ENCODE measurements around the gene UGT1A10.
"Not testable (repeated sequence)": the region's sequence is repeated elsewhere in the genome, so short reads cannot be mapped to it uniquely, and the experiment has no call there.

The UGT1A10 gene

DNA sequence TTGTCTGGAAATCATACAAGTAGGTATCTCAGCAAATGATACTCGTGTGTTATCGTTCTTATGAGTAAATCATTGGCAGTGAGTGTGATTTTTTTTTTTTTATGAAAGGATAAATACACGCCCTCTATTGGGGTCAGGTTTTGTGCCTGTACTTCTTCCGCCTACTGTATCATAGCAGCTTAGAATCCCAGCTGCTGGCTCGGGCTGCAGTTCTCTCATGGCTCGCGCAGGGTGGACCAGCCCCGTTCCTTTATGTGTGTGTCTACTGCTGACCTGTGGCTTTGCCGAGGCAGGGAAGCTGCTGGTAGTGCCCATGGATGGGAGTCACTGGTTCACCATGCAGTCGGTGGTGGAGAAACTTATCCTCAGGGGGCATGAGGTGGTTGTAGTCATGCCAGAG lies at the start of gene UGT1A10:
Gene UGT1A10, plus strand, starts transcription at position 143 of the 400 bp plus-strand sequence. Its CDS starts 75 bp downstream, at position 218.
- DNase-seq, result not testable (repeated sequence)

DNA sequence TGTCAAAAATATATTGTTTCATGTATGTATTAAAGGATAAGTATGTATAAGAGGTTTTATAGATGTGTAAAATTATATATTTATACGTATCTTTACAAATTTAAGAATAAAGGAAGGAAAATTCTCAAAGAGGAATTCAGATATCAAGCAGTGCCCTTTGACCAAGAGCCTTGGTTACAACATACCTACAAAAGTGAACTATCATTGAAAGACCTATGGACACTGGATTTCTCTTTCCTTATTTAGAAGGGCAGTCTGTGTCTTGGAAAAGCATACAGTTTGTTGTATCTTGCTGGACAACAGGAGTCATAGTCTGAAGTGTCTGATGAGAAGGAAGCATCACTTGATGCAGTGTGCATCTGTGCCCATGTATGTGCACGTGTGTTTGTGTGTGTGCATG lies 47.8 kb upstream of the UGT1A10 start:
- no peak for DNase-seq

DNA sequence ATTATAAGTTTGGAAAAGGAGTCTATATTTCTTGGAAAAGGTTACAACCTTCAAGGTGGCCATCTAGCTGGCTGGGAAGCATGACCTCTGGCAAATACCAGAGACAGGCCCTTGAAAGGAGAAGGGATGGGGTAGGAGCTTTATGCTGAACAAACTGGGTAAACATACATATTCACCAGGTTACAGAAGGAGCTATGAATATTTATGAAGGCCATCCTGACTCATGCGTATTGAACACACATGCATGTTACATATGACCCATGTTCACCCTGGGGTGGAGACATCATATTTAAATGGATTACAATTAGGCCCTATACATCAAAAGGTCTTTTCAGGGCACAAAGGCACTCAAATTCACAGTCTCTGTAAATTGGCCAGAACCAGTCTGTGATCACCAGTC lies 43.5 kb upstream of the UGT1A10 start:
- not testable (repeated sequence) for DNase-seq

DNA sequence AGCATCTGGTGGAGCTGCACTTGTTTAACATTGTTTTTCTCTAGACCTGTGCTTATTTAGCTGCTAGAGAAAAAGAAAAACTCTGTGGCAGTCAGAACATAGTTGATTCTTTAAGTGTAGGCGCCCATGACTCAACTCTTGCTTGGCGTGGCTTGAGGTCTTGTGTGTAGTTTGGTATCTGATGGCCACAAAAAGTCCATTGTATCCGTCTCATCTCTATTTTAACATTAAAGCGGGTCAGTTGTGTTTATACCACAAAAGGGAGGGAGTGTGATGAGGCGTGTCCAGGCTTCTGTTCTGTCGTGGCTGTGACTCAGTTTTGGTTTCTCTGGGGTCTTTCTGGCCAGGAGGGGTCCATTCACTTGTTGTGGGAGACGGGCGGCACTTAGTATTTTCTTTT lies 43.0 kb upstream of the UGT1A10 start:
- DNase-seq, result no peak

DNA sequence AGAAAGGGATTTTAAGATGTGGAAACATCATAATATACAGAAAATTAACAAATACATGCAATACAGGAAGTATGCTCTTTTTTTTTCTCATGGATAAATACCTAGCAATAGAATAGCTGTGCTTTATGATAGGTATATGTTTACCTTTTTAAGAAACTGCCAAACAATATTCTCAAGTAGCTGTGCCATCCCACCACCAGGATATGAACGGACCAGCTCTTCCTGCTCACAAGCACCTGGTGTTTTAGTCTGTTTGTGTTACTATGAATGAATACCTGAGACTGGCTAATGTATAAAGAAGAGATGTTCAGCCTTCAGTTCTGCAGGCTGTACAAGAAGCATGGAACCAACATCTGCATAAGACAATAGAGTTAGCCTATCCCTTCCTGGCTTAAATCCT lies 38.7 kb upstream of the UGT1A10 start:
- no peak for DNase-seq

DNA sequence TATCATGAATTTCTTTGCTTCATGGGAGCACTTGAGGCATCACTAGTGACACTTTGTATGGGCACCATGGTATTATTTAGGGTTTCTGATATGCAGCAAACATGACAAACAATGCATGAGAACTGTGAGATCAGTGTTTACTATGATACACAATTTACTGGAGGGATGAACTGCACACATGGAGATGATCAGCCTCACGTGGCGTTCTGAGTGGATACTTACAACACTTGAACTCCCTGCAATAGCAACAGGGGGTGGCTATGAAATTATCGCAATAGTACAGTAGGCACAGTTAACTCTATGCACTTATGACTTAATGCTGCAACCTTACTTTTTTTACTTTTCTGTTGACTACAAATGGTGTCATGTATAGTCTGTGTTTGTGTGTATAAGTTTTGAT lies 37.3 kb upstream of the UGT1A10 start:
- no peak for DNase-seq

DNA sequence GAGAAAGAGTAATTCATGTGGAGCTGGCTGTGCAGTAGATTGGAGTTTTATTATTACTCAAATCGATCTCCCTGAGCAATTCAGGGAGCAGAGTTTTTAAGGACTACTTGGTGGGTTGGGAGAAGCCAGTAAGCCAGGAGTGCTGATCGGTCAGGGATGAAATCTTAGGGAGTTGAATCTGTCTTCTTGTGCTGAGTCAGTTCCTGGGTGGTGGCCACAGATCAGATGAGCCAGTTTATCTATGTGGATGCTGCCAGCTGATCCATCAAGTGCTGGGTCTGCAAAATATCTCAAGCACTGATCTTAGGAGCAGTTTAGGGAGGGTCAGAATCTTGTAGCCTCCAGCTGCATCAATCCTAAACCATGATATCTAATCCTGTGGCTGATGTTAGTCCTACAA lies 35.9 kb upstream of the UGT1A10 start:
- no peak for DNase-seq

DNA sequence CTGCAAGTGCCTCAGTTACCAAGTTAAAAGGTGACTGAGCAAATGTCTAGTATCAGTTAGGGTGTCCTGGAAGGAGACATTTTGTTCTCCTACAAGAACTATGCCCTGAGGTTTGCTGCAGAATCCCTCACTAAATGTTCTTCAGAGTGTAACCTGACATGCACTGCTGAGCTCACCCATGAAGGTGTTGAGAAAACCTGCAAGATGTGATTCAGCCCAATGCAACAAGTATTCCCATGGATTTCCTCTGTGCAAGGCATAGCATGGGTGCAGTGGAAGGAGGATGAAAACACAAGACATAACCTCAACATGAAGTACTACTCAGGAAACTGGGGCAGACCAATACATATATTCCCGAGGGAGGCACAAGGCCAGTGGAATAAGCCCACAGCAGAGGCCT lies 34.2 kb upstream of the UGT1A10 start:
- DNase-seq, result no peak

DNA sequence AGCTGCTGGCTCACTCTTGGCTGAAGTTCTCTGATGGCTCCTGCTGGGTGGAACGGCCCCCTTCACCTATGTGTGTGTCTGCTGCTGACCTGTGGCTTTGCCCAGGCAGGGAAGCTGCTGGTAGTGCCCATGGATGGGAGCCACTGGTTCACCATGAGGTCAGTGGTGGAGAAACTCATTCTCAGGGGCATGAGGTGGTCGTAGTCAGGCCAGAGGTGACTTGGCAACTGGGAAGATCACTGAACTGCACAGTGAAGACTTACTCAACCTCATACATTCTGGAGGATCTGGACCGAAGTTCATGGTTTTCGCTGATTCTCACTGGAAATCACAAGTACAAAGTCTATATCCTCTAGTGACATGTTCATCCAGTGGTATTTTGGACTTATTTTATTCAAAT lies 32.7 kb upstream of the UGT1A10 start:
- DNase-seq, result no peak

DNA sequence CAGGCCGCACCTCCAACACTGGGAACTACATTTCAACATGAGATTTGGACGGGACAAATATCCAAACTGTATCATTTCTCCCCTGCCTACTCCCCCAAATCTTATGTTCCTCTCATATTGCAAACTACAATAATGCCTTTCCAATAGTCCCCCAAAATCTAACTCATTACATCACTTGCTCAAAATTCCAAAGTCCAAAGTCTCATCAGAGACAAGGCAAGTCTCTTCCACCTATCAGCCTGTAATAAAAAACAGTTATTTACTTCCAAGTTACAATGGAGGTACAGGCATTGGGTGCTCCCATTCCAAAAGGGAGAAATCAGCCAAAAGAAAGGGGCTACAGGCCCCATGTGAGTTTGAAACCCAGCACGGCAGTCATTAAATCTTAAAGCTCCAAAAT lies 31.4 kb upstream of the UGT1A10 start:
- no peak for DNase-seq

DNA sequence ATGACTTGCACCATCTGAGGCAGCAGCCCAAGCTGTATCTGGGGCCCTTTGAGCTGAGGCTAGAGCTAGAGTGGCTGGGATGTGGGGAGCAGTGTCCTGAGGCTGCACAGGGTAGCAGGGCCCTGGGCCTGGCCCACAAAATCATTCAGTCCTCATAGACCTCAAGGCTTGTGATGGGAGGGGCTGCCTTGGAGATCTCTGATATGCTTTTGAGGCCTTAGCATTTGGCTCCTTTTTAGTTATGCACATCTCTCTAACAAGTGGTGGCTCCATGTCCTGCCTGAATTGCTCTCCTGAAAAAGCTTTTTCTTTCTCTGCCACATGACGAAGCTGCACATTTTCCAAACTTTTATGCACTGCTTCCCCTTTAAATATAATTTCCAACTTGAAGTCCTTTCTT lies 30.6 kb upstream of the UGT1A10 start:
- DNase-seq, result no peak

DNA sequence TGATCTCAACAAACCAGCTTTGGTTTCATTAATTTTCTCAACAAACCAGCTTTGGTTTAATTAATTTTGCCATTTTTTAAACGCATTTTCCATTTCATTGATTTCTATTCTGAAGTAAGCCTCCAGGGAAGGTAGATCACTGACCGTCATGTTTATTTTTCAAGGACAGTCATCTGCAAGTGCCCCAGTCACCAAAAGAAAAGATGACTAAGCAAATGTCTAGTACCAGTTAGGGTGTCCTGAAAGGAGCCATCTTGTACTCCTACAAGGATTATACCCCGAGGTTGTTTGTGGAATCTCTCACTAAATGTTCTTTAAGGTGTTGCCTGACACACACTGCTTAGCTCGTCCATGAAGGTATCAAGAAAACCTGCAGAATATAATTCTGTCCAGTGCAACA lies 25.0 kb upstream of the UGT1A10 start:
- DNase-seq, result no peak

DNA sequence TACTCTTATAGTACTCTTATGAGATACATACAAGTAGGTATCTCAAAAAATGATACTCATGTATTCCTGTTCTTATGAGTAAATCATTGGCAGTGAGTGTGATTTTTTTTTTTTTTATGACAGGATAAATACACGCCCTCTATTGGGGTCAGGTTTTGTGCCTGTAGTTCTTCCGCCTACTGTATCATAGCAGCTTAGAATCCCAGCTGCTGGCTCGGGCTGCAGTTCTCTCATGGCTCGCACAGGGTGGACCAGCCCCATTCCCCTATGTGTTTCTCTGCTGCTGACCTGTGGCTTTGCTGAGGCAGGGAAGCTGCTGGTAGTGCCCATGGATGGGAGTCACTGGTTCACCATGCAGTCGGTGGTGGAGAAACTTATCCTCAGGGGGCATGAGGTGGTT lies 18.8 kb upstream of the UGT1A10 start, which contains the start of gene UGT1A8:
Gene UGT1A8, plus strand, starts transcription at position 158 of the 400 bp plus-strand sequence. Its CDS starts 75 bp downstream, at position 233.
- DNase-seq, result not testable (repeated sequence)

DNA sequence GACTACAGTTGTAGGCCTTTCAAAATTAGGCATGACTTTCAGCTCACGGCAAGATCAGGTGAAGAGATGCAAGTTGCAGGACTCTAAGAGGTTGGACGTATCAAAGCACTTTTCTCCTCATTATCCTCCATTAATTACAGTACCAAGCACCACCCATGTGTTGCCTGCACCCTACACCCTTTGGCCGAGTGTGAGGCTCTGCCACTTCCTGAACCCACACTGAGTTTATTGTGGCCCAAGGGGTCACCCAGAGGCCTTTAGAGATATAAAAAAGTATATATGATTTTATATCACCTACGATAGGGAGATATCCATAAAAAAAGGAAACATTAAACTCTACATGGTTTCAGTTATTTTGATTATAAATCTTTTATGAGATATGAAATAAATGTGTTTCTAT lies 16.0 kb upstream of the UGT1A10 start:
- DNase-seq, result no peak

DNA sequence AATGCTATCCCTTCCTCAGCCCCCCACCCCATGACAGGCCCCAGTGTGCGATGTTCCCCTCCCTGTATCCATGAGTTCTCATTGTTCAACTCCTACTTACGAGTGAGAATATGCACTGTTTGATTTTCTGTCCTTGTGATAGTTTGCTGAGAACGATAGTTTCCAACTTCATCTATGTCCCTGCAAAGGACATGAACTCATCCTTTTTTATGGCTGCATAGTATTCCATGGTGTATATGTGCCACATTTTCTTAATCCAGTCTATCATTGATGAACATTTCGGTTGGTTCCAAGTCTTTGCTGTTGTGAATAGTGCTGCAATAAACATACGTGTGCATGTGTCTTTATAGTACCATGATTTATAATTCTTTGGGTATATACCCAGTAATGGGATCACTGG lies 14.4 kb upstream of the UGT1A10 start:
- not testable (repeated sequence) for DNase-seq

DNA sequence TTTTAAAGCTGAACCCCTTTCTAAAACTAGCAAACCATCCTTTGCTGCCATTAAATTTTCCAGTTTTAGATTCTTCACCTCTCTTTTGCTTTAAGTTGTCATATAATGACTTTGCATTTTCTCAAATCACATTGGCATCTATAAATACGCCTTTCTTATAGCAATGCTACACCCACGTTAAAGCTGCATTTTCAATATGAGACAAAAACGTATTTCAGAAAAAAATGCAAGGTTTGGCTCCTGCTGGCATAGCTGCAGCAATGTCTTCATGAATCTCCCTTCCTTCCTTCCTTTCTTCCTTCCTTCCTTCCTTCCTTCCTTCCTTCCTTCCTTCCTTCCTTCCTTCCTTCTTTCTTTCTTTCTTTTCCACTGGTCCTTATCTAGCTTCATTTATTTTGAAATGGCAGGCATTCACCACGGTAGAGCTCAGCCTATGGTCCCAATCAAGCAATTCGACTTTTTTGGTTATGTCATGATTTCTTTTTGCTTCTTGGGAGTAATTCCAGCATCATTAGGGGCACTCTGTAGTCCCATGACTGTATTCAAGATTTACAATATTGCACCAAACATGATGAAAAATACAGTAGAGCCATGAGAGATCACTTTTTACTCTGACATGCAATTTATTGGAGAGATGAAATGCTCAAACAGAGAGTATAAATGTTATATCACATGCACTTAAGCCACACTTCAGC lies 8.8 kb upstream of the UGT1A10 start:
- DNase-seq, result no peak

DNA sequence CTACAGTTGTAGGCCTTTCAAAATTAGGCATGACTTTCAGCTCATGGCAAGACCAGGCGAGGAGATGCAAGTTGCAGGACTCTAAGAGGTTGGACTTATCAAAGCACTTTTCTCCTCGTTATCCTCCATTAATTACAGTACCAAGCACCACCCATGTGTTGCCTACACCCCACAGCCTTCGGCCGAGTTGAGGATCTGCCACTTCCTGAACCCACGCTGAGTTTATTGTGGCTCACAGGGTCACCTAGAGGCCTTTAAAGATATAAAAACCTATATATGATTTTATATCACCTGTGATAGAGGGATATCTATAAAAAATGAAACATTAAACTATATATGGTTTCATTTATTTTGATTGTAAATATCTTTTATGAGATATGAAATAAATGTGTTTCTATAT lies 2.6 kb downstream of the UGT1A10 start:
- no peak for DNase-seq

DNA sequence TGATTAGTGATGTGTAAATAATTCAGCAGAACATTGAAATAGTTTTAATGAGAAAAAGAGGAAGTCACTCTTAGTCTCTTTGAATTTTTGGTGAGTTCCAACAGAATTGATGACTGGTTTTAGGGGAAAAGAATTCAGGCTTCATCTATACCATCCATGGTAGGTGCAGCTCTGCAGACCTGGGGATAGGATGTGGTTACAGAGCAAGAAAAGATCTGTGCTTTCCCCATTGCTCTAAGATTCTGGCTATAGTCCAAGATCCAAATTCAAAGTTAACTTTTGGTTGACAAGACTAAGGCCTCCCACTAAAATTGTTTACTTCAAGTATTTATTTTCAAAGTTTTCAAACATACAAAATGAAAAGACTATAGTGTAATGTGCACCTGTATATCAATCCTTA lies 3.6 kb downstream of the UGT1A10 start:
- DNase-seq, result no peak

DNA sequence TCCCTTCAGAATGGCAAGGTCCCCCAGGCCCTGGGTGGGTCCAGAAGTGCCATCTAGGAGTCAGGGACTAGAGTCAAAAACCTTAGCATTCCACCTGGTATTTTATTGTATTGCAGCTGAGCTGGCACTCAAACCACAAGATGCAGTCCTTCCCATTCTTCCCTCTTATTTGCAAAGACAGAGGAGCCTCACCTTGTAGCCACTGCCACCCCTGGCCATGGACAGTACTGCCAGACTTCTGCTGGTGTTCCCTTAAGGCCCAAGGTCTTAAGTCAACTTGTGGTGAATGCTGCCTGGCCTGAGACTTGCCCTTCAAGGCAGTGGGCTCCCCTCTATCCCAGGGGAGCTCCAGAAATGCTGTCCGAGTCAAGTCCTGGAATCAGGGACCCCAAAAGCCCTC lies 6.9 kb downstream of the UGT1A10 start:
- no peak for DNase-seq

DNA sequence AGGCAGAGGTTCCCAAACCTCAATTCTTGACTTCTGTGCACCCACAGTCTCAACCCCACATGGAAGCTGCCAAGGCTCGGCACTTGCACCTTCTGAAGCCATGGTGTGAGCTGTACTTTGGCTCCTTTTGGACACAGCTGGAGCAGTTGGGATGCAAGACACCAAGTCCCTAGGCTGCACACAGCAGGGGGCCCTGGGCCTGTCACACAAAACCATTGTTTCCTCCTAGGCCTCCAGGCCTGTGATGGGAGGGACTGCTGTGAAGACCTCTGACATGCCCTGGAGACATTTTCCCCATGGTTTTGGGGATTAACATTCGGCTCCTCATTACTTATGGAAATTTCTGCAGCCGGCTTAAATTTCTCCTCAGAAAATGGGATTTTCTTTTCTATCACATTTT lies 9.8 kb downstream of the UGT1A10 start:
- DNase-seq, result not testable (repeated sequence)

DNA sequence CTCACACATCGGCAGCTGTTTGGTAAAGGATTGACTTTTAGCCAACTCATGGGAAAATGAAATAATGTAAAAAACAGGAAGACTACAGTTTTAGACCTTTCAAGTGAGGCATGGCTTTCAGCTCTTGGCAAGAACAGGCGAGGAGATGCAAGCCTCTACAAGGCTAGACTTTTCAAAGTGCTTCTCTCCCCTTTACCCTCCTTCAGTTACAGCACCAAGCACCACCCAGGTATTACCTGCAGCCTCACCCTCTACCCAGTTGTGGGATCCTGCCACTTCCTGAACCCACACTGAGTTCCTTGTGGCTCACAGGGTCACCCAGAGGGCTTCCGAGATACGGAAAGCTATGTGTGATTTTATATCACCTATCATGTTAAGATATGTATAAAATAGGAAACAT lies 14.7 kb downstream of the UGT1A10 start:
- DNase-seq, result no peak

DNA sequence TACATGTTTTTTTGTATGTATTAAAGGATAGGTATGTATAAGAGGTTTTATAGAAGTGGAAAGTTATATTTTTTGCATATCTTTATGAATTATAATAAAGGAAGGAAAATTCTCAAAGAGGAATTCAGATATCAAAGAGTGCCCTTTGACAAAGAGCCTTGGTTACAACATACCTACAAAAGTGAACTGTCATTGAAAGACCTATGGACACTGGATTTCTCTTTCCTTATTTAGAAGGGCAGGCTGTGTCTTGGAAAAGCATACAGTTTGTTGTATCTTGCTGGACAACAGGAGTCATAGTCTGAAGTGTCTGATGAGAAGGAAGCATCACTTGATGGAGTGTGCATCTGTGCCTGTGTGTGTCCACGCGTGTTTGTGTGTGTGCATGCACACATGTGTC lies 15.2 kb downstream of the UGT1A10 start:
- DNase-seq, result no peak

DNA sequence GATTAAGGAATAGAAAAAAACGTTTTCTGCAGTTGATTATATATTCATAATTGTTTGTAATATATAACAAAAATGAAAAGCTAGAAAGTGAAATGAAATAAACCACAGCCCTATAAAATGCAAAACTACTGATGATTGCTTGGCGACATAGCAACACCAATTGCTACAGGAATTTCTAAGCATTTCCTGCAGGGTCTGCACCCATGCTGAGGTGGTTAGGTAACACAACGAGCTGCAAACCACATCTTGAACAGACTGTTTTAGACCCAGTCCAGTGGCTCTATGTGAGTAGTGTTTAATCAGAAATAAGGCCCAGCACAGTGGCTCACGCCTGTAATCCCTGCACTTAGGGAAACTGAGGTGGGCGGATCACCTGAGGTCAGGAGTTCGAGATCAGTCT lies 18.3 kb downstream of the UGT1A10 start:
- DNase-seq, result no peak

DNA sequence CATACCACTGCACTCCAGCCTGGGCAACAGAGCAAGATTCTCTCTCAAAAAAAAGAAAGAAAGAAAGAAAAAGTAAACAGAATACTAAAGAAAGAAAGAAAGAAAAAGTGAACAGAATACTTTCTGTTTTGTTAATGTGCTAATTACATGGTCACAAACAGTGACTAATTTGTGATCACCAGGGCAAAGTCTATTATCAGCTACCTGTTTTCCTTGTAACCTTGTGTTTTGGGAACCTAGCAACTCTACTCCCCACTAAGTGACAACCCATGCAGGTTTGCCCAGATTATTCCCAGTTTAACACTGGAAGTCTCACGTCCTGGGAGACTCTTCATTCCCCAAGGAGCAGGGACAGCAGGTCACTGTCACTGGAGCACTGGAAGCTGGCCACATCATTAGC lies 18.8 kb downstream of the UGT1A10 start:
- no peak for DNase-seq

DNA sequence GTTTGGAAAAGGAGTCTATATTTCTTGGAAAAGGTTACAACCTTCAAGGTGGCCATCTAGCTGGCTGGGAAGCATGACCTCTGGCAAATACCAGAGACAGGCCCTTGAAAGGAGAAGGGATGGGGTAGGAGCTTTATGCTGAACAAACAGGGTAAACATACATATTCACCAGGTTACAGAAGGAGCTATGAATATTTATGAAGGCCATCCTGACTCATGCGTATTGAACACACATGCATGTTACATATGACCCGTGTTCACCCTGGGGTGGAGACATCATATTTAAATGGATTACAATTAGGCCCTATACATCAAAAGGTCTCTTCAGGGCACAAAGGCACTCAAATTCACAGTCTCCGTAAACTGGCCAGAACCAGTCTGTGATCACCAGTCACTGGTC lies 19.7 kb downstream of the UGT1A10 start:
- DNase-seq, result not testable (repeated sequence)

Data from AML-193 (cell line).